ENCODE data around the gene RAP1GAP2. TPM values are rescaled to one million over a fixed set of nuclear protein-coding genes. Genes with fewer than 3 reads are reported as not detected.

Gene RAP1GAP2
- total and polyA plus RNA-seq, 2 of the 8 experiments (the other 6 are each of a cell fraction or from before 2014, with no cell fraction given), result 24.0 to 63.8 TPM

DNA sequence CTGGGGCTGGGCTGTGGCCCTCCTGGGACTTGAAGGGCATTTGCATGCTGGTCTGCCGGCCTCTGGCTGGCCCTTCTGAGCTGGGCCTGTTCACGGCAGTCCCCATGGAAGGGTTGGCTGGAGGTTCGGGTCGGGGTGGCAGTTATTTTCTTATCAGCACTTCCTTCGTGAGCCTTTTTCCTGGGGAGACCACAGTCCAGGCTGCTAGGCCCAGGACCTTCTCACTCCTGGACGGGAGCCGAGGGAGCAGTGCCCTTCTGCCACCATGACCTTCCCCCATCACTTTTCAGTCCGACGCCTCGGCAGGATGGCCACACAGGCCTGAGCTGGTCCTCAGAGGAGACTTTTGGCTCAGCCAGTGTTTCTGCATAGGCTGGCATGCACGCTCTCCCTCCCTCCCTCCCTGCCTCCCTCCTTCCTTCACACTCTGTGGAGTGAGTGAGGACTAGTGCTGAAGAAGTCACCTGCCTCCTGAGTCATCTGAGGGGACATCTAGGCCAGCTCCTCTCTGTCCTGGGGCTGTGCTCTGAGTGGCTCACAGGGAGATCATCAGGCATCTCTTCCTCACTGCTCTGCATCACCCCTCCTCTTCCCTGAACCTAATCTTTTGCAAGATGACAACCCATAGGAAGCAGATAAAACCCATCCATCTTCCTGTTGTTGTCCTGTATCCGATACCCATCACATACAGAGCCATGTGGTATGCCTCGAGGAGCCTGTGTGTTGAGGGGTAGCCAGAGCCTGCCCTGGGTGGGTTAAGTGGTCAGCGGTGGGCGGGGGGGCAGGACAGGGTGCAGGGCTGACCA lies 109.7 kb downstream of the RAP1GAP2 start (continued):
- TF ChIP-seq, protein P1, sequence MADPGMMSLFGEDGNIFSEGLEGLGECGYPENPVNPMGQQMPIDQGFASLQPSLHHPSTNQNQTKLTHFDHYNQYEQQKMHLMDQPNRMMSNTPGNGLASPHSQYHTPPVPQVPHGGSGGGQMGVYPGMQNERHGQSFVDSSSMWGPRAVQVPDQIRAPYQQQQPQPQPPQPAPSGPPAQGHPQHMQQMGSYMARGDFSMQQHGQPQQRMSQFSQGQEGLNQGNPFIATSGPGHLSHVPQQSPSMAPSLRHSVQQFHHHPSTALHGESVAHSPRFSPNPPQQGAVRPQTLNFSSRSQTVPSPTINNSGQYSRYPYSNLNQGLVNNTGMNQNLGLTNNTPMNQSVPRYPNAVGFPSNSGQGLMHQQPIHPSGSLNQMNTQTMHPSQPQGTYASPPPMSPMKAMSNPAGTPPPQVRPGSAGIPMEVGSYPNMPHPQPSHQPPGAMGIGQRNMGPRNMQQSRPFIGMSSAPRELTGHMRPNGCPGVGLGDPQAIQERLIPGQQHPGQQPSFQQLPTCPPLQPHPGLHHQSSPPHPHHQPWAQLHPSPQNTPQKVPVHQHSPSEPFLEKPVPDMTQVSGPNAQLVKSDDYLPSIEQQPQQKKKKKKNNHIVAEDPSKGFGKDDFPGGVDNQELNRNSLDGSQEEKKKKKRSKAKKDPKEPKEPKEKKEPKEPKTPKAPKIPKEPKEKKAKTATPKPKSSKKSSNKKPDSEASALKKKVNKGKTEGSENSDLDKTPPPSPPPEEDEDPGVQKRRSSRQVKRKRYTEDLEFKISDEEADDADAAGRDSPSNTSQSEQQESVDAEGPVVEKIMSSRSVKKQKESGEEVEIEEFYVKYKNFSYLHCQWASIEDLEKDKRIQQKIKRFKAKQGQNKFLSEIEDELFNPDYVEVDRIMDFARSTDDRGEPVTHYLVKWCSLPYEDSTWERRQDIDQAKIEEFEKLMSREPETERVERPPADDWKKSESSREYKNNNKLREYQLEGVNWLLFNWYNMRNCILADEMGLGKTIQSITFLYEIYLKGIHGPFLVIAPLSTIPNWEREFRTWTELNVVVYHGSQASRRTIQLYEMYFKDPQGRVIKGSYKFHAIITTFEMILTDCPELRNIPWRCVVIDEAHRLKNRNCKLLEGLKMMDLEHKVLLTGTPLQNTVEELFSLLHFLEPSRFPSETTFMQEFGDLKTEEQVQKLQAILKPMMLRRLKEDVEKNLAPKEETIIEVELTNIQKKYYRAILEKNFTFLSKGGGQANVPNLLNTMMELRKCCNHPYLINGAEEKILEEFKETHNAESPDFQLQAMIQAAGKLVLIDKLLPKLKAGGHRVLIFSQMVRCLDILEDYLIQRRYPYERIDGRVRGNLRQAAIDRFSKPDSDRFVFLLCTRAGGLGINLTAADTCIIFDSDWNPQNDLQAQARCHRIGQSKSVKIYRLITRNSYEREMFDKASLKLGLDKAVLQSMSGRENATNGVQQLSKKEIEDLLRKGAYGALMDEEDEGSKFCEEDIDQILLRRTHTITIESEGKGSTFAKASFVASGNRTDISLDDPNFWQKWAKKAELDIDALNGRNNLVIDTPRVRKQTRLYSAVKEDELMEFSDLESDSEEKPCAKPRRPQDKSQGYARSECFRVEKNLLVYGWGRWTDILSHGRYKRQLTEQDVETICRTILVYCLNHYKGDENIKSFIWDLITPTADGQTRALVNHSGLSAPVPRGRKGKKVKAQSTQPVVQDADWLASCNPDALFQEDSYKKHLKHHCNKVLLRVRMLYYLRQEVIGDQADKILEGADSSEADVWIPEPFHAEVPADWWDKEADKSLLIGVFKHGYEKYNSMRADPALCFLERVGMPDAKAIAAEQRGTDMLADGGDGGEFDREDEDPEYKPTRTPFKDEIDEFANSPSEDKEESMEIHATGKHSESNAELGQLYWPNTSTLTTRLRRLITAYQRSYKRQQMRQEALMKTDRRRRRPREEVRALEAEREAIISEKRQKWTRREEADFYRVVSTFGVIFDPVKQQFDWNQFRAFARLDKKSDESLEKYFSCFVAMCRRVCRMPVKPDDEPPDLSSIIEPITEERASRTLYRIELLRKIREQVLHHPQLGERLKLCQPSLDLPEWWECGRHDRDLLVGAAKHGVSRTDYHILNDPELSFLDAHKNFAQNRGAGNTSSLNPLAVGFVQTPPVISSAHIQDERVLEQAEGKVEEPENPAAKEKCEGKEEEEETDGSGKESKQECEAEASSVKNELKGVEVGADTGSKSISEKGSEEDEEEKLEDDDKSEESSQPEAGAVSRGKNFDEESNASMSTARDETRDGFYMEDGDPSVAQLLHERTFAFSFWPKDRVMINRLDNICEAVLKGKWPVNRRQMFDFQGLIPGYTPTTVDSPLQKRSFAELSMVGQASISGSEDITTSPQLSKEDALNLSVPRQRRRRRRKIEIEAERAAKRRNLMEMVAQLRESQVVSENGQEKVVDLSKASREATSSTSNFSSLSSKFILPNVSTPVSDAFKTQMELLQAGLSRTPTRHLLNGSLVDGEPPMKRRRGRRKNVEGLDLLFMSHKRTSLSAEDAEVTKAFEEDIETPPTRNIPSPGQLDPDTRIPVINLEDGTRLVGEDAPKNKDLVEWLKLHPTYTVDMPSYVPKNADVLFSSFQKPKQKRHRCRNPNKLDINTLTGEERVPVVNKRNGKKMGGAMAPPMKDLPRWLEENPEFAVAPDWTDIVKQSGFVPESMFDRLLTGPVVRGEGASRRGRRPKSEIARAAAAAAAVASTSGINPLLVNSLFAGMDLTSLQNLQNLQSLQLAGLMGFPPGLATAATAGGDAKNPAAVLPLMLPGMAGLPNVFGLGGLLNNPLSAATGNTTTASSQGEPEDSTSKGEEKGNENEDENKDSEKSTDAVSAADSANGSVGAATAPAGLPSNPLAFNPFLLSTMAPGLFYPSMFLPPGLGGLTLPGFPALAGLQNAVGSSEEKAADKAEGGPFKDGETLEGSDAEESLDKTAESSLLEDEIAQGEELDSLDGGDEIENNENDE (IDR thresholded peaks at IDR 0.05; ENCODE audit: insufficient replicate concordance, low read length), result no peak
- TF ChIP-seq, protein P2, sequence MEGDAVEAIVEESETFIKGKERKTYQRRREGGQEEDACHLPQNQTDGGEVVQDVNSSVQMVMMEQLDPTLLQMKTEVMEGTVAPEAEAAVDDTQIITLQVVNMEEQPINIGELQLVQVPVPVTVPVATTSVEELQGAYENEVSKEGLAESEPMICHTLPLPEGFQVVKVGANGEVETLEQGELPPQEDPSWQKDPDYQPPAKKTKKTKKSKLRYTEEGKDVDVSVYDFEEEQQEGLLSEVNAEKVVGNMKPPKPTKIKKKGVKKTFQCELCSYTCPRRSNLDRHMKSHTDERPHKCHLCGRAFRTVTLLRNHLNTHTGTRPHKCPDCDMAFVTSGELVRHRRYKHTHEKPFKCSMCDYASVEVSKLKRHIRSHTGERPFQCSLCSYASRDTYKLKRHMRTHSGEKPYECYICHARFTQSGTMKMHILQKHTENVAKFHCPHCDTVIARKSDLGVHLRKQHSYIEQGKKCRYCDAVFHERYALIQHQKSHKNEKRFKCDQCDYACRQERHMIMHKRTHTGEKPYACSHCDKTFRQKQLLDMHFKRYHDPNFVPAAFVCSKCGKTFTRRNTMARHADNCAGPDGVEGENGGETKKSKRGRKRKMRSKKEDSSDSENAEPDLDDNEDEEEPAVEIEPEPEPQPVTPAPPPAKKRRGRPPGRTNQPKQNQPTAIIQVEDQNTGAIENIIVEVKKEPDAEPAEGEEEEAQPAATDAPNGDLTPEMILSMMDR (IDR thresholded peaks at IDR 0.05; ENCODE audit: control extremely low read depth in 1 of 3, insufficient read depth in 1 of 3, low read depth in 1 of 3, low read length in 3 of 3), result no peak
- no peak for TF ChIP-seq SAP30 (IDR thresholded peaks at IDR 0.05; ENCODE audit: insufficient read depth, insufficient replicate concordance, low read length)
- no peak for TF ChIP-seq TCF12 (IDR thresholded peaks at IDR 0.05; ENCODE audit: low read depth, low read length)
- TF ChIP-seq JUND (IDR thresholded peaks at IDR 0.05; ENCODE audit: low read length), result no peak
- no peak for TF ChIP-seq SIRT6 (IDR thresholded peaks at IDR 0.05; ENCODE audit: low read length)
- TF ChIP-seq EP300 (IDR thresholded peaks at IDR 0.05; ENCODE audit: borderline replicate concordance in 1 of 2, low read depth in 2 of 2, low read length in 2 of 2), result no peak
